PC-3 (cell line): Measurements from ENCODE around the gene ZMIZ1. TPM values are rescaled to one million over a fixed set of nuclear protein-coding genes. Genes with fewer than 3 reads are reported as not detected.

Source experiments
- ATAC-seq: fragments of 200-7000 bp; cut with Tn5 transposase; 2 replicates; pipeline ENCODE4 v1.9.1; 2020; ENCODE audit warnings: mild to moderate bottlenecking, moderate library complexity
- BruUV-seq: library from RNA; stranded (reverse); fragments of 400-500 nt; replicated peaks from 2 replicates; lab custom pipeline; 2021; lab: Mats Ljungman, UMichigan
- CTCF ChIA-PET: fragments of 300-600 bp; sonication (Branson Sonifier 250); formaldehyde crosslinking; loops from one replicate; lab custom pipeline; 2022; ENCODE audit warnings: antibody characterized with exemption; lab: Charles Lee
- POLR2A ChIA-PET: fragments of 300-600 bp; sonication (Branson Sonifier 250); formaldehyde crosslinking; loops from one replicate; lab custom pipeline; 2022; ENCODE audit warnings: antibody characterized with exemption; ENCODE audit not compliant: unreplicated experiment; lab: Charles Lee
- DNase-seq: peaks from one replicate; pipeline ENCODE4 v3.0.0-alpha.2; 2015
- H2AFZ ChIP-seq: fragments of 300-600 bp; sonication (generic); 2 replicates; pipeline ENCODE4 v1.6.0; 2016; ENCODE audit warnings: antibody characterized with exemption, low read length
- H3F3A ChIP-seq: fragments of 300-600 bp; sonication (generic); one replicate; pipeline ENCODE4 v1.6.0; 2017; ENCODE audit warnings: antibody characterized with exemption, low read length, control low read depth, mild to moderate bottlenecking; ENCODE audit not compliant: unreplicated experiment
- H3K27ac ChIP-seq: fragments of 300-600 bp; sonication (generic); 2 replicates; pipeline ENCODE4 v1.5.1; 2016; ENCODE audit warnings: mild to moderate bottlenecking, low read length
- H3K27me3 ChIP-seq: fragments of 300-600 bp; sonication (generic); 2 replicates; pipeline ENCODE4 v1.6.1; 2016; ENCODE audit warnings: low read length, mixed read lengths
- H3K36me3 ChIP-seq: fragments of 300-600 bp; sonication (generic); 2 replicates; pipeline ENCODE4 v1.6.1; 2016; ENCODE audit warnings: low read depth, mixed run types, low read length, mixed read lengths
- H3K4me1 ChIP-seq: fragments of 300-600 bp; sonication (generic); 2 replicates; pipeline ENCODE4 v1.5.1; 2016; ENCODE audit warnings: low read length; ENCODE audit not compliant: insufficient read depth
- H3K4me2 ChIP-seq: fragments of 300-600 bp; sonication (generic); 2 replicates; pipeline ENCODE4 v1.6.0; 2016; ENCODE audit warnings: low read length
- H3K4me3 ChIP-seq: fragments of 300-600 bp; sonication (generic); 2 replicates; pipeline ENCODE4 v1.5.1; 2016; ENCODE audit warnings: mild to moderate bottlenecking, low read length, mixed read lengths
- H3K79me2 ChIP-seq: fragments of 300-600 bp; sonication (generic); 2 replicates; pipeline ENCODE4 v1.6.1; 2017; ENCODE audit warnings: low read length, mixed read lengths
- H3K9ac ChIP-seq: fragments of 300-600 bp; sonication (generic); 2 replicates; pipeline ENCODE4 v1.6.0; 2016; ENCODE audit warnings: mild to moderate bottlenecking, low read length
- H3K9me2 ChIP-seq: fragments of 300-600 bp; sonication (generic); replicated peaks from 2 replicates; pipeline ENCODE4 v1.6.1; 2016; ENCODE audit warnings: mixed run types, low read length, mixed read lengths
- H3K9me3 ChIP-seq: fragments of 300-600 bp; sonication (generic); 2 replicates; pipeline ENCODE4 v1.6.1; 2016; ENCODE audit warnings: low read length, mixed read lengths
- H4K20me1 ChIP-seq: fragments of 300-600 bp; sonication (generic); 2 replicates; pipeline ENCODE4 v1.6.1; 2016; ENCODE audit warnings: low read length, mixed read lengths
- CTCF ChIP-seq: fragments of 300-600 bp; sonication (generic); conservative IDR thresholded peaks from 2 replicates; pipeline ENCODE4 v1.5.1; 2017; ENCODE audit warnings: antibody characterized with exemption, low read depth, mild to moderate bottlenecking, low read length
- EZH2 ChIP-seq: fragments of 300-600 bp; sonication (generic); IDR thresholded peaks from one replicate; pipeline ENCODE4 v1.6.1; 2017; ENCODE audit warnings: antibody characterized with exemption, mild to moderate bottlenecking, low read length; ENCODE audit not compliant: unreplicated experiment
- EZH2phosphoT487 ChIP-seq: fragments of 300-600 bp; sonication (generic); IDR thresholded peaks from 2 replicates; pipeline ENCODE4 v1.6.1; 2018; ENCODE audit warnings: mild to moderate bottlenecking, antibody characterized with exemption, low read length, borderline replicate concordance
- intact Hi-C: fragments of 100-400 bp; cut with micrococcal nuclease; formaldehyde crosslinking; loops from 2 replicates; pipeline ENCODE4 v1.9.0; 2023
- total RNA-seq: library from RNA; depleted of rRNA; stranded (reverse); fragments of >200 nt; gene quantifications from 2 replicates; pipeline ENCODE4 v1.2.3, GENCODE V29; 2014

The ZMIZ1 gene
- total RNA-seq, 1 experiment from 2014 or later: 55.4 TPM

- no peak overlapping the region for H2AFZ ChIP-seq
- H3K36me3 ChIP-seq: no peaks in the 10 kb centered on the region
- intact Hi-C loops: no loop called here
- no peaks in the 10 kb centered on the region for H3F3A ChIP-seq
- H3K9ac ChIP-seq: no peak overlapping the region
- H3K27ac ChIP-seq: no peak overlapping the region
- TF ChIP-seq CTCF (no peak), EZH2phosphoT487 (no peak), EZH2 (no peak)
- no peaks in the 10 kb centered on the region for H3K9me3 ChIP-seq
- no peak overlapping the region for H3K4me3 ChIP-seq
- H3K79me2 ChIP-seq: no peaks in the 10 kb centered on the region
- CTCF ChIA-PET: interaction anchor here (0.6 to 0.8 kb wide), 2 partner anchors 29 to 157 kb away, joined by 4 to 5 read pairs; no protein-coding TSS in a partner anchor
- H3K27me3 ChIP-seq: peaks cover 62% of the 10 kb centered on the region
- no peak for ATAC-seq
- POLR2A ChIA-PET: no interaction called here
- H4K20me1 ChIP-seq: no peaks in the 10 kb centered on the region
- no TSS peak for BruUV-seq
- H3K4me2 ChIP-seq: no peak overlapping the region
- DNase-seq: no peak
- H3K4me1 ChIP-seq: no peaks in the 10 kb centered on the region
- no peaks in the 10 kb centered on the region for H3K9me2 ChIP-seq
Measured at GRCh38 chr10:79038104-79038840, 30.5 kb upstream of the ZMIZ1 start.

- Histone ChIP-seq H3K4me3 (no peak overlapping the region), H3F3A (no peaks in the 10 kb centered on the region), H3K9ac (no peak overlapping the region), H3K27me3 (peaks cover 64% of the 10 kb centered on the region), H4K20me1 (no peaks in the 10 kb centered on the region), H3K9me3 (no peaks in the 10 kb centered on the region), H3K79me2 (no peaks in the 10 kb centered on the region), H3K4me1 (no peaks in the 10 kb centered on the region), H3K27ac (no peak overlapping the region), H2AFZ (no peak overlapping the region), H3K9me2 (no peaks in the 10 kb centered on the region), H3K36me3 (no peaks in the 10 kb centered on the region), H3K4me2 (no peak overlapping the region)
- TF ChIP-seq CTCF (no peak), EZH2phosphoT487 (no peak), EZH2 (no peak)
- no TSS peak for BruUV-seq
- CTCF ChIA-PET: interaction anchor here (0.6 to 0.8 kb wide), 2 partner anchors 28 to 156 kb away, joined by 4 to 5 read pairs; no protein-coding TSS in a partner anchor
- DNase-seq (no peak), ATAC-seq (no peak)
- POLR2A ChIA-PET: no interaction called here
- intact Hi-C loops: no loop called here
Measured at GRCh38 chr10:79038841-79039201, 29.9 kb upstream of the ZMIZ1 start.
